ENCODE results near the gene TTC34. TPM values are rescaled to one million over a fixed set of nuclear protein-coding genes. Genes with fewer than 3 reads are reported as not detected.

The TTC34 gene
- polyA plus RNA-seq, 10 donors = 0.09 to 0.58 (median 0.19) TPM

DNA sequence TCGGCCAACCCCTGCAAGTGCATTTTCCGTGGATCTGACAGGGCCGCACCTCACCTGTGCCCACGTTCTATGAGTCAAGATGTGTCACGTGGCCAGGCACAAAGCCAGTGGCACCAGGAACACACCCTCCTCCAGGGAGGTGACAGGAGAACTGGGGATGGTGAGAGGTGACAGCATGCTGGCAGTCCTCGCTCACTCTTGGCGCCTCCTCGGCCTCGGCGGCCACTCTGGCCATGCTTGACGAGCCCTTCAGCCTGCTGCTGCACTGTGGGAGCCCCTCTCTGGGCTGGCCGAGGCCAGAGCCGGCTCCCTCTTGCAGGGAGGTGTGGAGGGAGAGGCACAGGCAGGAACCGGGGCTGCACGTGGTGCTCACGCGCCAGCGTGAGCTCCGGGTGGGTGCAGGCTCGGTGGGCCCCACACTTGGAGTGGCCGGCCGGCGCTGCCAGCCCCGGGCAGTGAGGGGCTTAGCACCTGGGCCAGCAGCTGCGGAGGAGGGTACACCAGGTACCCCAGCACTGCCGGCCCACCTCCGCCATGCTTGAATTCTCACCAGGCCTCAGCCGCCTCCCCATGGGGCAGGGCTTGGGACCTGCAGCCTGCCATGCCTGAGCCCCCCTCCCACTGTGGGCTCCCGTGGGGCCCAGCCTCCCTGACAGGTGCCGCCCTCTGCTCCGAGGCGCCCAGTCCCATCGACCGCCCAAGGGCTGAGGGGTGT lies 11.6 kb upstream of the TTC34 start:
- DNase-seq = no peak

DNA sequence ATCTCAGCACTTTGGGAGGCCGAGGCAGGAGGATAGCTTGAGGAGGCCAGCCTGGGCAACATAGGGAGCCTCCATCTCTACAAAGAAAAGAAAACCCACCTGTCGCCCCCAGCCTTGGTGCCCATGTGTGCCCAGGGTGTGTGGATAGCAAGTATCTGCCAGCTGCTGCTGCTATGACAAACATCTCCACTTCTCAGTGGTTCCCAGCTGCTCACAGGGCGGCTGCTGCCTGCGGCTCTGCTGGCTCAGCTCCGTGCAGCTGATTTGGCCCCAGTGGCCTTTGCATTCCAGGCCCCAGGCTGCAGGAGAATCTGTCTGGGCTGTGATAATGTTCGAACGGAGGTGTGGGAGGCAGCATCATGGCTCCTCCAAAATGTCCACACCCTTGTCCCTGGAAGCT lies 10.6 kb upstream of the TTC34 start:
- no peak for DNase-seq

DNA sequence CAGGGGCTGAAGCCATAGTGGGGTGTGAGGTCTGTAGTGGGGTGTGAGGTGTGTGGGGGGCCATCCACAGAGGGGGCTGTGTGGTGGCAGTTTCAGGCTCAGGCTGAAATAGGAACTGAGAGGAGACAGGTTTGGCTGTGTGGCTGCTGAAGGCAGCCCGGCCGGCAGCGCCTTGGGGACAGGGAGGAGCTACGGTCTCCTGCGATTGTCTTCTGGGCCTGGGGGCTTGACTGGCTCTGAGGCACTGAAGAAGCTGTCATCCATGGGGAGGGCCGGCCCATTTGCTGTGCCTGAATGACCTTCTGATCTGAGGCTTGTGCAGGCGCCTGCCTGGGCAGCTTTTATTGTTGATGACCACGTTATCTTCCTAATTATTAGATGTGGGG lies 10.0 kb upstream of the TTC34 start:
- DNase-seq = no peak

DNA sequence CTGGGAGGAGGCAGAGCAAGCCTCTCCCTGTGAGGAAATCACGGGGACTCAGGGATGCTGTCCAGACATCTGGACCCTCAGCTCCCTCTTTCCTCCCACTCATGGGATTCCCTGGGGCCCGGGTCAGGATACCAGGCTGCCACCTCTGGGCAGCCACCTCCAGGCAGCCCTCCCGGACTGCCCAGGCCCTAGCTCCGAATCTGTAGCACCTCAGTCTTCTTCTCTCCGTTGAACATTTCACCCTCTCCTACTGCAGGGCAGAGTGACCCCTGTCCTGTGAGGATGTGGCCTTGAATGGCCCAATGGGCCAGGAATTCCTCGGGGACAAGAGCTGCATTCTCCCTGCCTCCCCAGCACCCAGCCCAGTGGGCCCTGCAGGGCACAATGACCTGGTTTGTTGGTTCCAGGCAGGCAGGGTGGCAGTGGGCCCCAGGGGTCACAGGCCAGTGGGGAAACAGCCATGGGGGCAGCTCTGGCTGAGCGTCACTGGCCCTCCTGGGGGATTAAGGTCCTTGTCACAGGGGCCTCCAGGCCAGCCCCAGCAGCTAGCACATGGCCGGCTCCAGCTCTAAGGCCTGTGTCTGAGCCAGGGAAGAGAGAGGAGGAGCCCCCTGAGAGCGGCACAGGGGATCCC lies 9.5 kb upstream of the TTC34 start:
- DNase-seq = no peak

DNA sequence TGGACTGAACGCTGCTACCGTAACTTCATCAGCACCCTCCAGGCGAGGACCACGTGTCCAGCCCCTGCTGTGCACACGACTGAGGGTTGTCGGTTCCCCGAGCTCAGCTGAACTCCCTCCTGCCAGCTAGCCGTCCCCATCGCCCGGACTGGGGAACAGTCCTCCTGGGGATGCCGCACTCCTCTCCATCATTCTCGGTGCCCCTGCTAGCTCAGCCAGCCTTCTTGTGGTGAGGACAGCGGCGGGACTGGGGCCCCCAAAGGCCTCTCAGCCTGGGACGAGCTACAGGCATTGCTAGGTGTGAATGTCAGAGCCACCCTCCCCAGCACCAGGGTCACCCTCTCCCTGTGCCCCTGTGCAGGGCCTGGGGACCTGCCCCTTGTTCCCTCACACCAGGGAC lies 8.8 kb upstream of the TTC34 start:
- DNase-seq = no peak

DNA sequence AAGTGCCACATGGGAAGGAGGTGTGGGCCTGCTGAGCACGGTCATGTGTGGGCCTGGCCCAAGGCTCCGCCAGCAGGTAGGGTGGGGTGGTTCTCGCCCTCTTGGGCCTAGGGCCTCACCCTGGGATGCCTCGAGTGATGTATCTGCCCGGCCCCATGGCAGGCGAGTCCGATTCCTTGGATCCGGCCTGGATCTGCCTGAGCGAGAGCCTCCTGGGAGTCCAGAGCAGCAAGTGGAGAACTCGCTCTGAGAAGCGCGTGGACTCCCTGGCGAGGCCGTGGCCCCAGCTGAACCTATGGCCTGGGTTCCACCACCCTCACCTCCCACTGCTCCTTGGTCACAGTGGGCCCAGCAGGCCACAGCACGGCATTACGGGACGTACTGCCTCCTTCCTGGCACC lies 8.2 kb upstream of the TTC34 start:
- DNase-seq = no peak

DNA sequence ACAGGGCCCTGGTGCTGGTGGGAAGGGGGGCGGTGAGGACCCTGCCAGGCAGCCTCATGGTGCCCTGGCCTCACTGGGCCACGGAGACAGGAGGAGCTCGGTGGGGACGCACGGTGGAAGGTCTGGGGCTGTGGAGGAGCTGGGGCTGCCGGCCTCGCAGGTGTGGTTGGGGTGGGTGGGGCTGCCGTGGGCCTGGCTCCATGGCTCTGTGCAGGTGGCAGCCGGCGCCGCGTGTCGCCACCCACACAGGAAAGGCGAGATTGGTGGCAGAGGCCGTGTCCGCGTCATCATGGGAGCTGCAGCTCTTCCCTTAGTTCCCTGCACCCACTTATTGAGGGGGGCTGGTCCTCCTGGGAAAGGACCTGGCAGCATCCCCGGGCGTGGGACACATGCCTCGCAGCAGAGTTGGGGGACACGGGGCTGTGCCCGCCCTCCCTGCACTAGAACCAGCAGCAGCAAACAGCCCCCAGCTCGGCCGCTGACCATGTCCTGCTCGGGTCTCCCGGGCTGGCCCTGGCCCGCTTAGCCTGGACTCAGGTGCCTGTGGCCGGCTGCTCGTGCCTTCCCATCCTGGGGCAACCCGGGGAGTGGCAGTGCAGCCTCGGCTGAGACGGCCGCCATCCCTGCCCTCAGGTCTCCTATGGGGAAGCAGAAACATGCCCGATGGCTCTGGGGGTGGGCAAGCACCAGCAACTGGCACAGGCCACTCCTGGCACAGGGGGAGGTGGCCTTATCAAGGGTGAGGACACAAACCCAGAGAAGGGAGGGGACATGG lies 7.5 kb upstream of the TTC34 start:
- no peak for DNase-seq

DNA sequence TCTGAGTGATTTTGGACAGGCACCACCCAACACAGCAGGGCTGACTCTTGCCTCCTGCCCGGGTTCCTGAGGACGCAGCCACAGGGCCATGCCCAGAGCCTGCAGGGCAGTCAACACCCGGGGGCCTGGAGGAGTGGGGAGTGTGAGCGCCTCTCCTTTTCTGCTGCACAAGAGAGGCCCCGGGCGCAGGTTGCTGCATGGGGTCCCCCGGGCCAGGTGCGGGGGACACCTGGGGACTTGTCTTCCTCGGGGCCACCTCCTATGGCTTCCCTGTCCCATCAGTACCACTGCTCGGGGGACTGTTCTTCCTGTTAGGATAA lies 6.9 kb upstream of the TTC34 start:
- DNase-seq = no peak

DNA sequence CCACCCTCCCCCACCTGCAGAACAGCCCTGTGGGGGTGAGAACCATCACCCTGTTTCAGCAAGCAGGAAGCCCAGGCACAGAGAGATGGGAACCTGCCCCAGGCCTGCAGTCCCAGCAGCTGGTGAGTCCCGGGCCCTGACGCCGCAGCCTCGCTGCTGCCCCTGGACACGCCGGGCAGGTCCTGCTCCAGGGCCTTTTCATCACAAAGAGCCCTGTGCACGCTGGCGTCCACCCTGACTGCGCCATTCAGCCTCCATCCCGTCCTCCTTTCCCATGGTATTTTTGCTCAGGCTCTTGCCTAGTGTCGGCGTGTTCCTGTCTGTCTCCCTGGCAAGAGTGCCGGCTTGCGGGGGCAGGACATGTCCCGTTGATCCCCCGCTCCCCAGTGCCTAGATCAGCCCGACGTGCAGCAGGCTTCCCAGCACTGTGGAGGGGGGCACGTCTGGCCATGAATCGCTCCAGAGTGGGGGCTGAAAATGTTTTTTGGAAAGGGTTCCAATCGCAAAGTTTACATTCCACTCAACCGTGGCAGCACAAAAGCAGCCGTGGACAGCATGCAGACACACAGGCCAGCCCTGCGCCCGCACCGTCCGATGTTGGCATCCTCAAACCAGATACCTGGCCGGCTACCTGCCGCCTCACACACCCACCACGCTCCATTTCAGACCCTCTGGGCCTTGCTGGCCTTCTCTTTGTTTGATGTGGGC lies 6.3 kb upstream of the TTC34 start:
- no peak for DNase-seq

DNA sequence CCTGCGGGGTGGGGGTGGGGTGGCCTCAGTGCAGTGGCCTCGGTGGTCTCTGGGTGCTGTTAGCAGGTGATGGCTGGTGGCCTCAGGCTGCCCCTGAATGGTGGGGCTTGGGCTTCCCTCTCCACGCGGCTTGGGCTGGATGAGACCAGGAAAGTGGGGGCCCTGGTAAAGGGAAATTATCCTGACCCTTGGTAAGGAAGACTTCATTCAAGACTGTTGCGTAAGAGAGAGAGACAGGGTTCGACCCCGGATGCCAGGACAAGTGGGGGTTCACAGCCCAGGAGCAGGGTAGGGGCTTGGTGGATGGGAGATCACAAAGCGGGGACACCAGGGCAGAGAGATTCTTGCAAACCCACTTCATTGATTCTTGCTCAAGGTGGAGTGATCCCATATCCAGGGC lies 5.5 kb upstream of the TTC34 start:
- no peak for DNase-seq

DNA sequence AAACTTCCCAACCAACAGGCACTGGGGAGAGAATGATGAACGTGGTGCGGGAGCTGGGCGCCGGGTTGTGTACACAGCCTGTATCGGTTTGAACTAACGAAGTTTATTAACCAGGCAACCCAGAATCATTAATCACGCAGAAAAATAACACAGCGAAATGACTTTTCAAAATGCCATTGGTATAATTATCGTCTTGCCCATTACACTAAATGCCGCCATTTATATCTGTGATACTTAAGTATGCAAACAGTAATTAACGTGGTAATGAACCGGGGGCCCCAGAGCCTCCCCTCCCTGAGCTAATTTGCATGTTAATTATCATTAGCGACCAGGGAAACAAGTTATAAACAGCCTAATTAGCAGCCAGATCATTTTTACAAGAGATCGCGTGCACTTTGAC lies 5.1 kb upstream of the TTC34 start:
- DNase-seq = no peak

DNA sequence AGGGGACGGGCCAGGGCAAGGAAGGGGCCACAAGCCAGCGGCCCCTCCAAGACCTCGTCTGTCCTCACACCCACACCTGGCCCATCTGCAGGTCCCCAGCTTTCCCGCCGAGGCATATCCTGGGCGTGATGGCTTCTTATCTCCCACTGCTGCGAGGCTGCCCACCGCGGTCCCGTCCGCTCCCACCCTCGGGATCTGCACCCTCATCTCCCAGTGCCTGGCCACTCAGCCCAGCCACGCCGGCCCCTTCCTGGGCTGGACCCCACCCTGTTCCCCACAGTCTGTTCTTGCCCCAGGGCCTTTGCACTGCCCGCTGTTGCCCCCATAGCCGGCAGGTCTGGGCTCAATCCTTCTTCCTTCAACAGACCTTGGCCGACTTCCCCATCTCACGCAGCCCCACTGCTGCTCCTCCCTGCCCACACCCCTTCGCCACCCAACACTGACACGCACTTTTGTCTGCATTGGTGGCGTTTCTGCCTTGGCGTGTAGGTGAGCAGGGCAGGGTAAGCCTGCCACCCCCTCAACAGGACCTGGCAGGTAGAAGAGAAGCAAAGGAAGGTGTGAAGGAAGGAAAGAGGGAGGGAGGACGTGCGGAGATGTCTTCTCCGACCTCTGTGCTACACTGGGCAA lies 4.4 kb upstream of the TTC34 start:
- no peak for DNase-seq

DNA sequence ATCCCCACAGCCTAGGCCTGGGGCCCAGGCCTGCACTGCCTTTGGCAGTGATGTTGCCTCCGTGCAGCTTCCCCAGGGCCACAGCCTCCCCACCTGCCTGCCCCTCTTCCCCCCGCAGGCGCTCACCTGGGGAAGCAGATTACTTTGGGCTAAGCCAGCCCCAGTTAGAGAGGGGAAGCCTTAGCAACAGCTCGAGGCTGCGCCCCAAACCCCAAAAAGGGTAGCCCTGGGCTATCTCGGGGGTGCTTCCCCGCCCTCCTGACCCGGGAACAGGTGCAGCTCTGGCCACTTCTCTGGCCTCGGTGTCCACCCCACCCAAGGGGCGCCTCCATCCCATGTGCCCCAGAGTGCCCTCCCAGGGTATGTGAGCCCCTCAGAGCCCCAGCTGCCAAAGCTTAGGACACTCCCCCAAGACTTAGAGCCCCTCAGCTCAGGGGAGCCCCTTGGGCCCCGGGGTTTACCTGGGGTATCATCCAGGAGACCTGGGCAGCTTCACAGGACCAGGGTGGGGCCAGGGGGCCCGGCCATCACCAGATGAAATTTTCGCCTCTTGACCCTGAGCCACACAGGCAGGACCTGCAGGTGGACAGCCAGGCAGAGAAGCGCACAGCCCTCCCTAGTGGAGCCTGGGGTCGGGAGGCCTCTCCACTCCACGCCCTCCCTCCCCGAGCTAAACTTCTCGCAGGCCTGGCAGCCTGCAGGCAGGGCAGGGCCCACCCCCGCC lies 3.3 kb upstream of the TTC34 start:
- DNase-seq = no peak

DNA sequence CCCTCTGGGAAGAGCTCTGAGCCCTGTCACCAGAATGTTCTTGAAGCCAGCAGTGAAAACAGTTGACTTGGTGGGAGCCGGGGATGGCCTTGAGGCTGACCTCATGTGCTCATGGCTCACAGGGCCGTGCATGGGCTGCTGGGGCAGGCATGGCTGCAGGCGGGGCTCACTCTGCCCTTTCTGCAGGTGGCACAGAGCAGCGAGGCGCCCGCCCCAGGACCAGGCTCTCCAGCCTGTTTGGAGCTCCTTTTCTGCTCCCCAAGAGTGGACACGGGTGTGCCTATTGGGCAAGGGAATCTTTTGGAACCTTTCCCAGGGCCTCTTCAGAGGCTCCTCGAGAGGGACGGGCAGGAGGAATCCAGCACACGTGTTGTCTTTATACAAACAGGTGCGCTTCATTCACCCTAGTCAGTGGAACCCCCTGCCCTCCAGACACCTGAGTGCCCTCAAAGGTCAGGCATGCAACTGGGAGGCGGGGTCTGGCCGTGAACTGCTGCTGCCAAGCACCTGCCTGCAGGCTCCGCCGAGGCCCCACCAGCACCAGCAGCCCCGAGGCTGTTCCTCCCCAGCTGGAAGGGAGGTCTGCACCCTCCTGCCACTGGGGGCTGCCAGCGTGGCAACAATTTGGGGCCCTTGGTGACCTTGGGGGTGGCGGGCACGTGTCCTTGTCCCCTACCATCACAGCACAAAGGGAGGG lies 2.6 kb upstream of the TTC34 start:
- no peak for DNase-seq

DNA sequence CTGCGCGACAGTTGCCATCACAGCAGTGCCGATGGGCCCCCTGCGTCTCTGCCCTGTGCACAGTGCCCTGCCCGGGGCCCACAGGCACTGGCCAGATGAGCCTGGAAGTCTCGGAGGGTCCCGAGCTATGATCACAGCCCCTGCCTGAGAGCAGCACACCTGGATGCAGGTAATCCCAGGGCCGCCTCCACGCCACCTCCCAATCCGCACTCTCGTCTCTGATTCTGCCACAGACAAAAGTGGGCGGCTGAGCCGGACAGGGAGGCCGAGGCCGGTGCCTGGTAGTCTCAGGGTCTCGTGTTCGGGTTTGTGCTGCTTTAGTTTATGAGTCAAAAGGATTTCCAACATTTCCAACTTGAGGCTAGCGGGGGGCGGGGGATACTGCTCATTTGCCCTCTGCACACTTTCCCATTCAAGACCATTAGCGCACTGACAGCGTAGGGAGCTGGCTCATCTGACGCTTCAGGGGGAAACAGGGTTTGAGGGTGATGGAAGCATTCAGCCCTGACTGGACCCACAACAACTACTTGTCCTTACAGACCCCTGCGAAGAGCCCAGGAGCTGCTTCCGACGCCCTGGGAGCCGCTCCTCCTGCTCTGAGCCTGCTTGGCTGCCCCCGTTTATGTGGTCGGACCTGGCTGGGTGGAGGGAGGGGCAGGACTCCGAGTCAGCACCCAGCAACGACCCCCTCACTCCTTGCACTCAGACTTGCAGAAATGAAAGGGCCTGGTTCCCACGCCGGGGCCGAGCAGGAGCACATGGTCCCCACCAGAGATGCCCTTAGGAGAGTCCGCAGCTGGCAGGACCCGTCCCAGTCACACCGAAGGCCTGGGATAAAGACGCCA lies 1.8 kb upstream of the TTC34 start:
- DNase-seq = no peak

DNA sequence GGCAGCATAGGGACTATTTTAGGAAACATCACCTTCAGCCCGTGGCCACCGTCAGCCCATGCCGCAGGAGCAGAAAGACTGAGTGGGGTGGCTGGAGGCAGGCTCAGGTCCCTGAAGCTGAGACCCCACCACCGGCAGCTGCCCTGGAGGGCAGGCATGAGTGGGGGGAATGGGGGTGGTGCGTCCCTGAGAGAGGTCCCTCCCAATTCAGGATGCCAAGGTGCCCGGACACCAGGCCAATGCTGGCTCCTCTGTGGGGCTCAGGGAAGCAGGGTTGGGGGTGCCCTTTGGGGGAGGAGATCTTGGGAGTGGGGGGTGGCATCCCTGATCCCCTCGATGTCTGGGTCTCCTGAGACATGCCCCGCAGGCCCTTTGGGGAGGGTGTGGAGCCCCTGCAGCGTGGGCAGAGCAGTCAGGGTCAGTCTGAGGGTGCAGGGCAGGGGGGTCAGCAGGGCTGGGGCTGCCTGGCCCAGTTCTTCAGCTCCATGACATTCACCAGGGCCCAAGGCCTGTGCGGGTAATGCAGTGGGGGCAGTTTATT lies 998 bp upstream of the TTC34 start:
- DNase-seq = no peak

DNA sequence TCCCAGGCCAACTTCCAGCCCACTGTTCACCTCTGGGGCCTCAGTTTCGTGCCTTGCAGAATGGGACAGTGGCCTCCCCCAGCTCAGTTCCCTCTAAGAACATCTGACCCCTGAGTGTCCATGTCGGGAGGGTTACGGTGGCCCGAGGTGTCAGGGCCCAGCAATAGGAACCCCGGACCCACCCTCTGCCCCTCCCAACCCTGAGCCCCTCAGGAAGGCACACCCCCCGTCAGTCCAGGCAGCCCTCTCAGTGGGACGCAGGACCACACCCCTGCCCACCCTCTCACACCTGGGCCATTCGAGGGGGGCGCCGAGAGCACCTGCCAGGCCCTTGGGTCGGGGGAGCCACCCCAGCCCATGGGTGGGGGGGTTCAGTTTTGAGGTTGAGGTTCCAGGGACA lies 447 bp downstream of the TTC34 start:
- DNase-seq = no peak

DNA sequence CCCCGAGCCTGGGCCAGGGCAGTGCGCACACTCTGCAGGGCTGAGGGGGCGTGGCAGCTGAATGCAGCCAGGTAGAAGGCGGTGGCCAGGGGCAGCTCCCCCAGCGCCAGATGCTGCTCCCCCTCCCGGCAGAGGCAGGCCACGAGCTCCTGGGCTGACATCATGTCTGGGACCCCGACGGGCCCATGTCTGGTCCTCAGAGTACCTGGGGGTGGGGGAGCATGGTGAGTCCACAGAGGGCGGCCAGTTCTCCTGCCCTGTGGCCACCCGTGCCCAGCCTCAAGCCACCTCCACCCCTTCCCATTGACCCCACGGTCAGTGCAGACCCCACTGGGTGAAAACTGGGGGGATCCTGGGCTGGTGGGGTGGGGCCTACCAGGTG lies 838 bp downstream of the TTC34 start:
- no peak for DNase-seq

DNA sequence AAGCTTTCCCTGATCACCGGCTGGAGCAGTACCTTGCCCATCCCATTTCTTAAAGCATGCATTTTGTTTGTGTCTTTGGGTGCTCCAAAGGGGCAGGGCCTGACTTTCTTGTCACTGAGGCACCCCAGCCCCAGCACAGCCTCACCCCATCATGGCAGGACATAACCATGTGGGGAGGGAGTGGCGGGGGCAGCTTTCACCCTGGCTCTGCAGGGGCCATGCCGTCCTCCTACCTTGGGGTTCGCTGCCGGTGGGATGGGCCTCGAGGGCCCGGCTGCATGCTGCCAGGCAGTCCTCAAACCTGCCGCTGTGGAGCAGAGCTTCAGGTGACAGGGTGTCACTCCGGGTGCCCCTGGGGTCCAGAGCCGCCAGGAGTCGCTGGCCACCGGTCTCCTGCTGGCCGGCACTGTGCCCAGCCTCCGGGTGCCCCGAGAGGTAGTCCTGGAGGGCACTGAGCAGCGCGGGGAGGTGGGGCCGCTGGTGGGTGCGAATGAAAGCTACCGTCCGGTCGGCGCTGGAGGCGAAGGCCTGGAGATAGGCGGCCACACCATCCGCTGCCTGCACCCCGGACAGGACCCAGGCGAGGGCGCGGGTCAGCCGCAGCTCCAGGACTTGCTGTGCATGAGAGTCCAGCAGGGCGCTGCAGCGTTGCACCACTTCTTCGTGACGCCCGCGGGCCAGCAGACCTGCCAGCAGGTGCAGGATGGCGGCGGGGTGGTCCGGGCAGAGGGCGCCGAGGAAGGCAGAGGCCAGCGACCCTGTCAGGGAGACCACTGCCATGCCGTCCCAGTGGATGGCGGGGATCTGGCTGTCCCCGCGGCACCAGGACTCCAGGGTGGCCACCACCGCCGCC lies 1.5 kb downstream of the TTC34 start:
- no peak for DNase-seq
